Activated T-cell treated with anti-CD3 and anti-CD28 coated beads for 48 hours (primary cell): ENCODE results near the gene LPAR5.

Experiments used
- DNase-seq: peaks from one replicate; pipeline ENCODE4 v3.0.0-alpha.2; 2020; ENCODE audit warnings: low read depth

The LPAR5 gene

DNA sequence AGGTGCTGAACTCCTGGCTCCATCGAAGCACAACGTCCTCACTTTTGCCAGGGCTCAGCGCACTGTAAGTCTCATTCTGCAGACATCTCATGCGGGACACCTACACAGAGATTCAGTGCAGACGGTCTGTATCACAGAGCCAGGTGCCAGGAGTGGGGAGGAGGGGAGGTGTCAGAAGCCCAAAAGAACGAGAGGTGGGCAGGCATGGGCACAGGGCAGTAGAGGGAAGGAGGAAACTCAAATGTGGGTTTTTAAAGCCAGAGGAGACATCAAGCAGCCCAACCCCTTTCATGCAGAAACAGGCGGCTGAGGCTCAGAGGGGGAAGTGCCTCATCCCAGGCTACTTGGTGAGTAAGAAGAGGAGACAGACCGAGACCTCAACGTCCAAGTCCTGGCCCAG lies 2.5 kb upstream of the LPAR5 start:
- DNase-seq = no peak

DNA sequence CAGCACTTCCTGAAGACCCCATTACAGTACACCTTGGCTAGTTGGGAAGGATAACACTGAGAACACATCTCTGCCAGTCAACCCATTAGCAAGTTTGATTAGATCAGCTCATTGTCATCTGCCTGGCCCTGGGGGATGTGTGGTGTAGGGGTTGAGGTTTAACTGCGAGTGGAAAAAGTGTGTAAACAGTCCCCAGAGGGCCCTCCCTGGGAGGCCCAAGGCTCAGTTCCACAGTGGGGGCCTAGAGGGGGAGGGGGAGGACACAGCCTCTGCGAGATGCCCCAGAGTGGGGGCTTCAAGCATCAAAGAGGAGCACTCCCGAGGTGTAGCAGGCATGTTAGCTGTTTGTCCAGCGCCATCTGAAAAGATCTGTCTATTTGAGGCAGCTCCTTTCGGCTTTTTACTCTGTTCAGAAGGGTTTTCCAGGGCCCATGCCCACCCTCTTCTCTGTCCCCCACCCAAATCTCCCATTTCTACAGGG lies 344 bp downstream of the LPAR5 start:
- peak; percentile 52 for DNase-seq

DNA sequence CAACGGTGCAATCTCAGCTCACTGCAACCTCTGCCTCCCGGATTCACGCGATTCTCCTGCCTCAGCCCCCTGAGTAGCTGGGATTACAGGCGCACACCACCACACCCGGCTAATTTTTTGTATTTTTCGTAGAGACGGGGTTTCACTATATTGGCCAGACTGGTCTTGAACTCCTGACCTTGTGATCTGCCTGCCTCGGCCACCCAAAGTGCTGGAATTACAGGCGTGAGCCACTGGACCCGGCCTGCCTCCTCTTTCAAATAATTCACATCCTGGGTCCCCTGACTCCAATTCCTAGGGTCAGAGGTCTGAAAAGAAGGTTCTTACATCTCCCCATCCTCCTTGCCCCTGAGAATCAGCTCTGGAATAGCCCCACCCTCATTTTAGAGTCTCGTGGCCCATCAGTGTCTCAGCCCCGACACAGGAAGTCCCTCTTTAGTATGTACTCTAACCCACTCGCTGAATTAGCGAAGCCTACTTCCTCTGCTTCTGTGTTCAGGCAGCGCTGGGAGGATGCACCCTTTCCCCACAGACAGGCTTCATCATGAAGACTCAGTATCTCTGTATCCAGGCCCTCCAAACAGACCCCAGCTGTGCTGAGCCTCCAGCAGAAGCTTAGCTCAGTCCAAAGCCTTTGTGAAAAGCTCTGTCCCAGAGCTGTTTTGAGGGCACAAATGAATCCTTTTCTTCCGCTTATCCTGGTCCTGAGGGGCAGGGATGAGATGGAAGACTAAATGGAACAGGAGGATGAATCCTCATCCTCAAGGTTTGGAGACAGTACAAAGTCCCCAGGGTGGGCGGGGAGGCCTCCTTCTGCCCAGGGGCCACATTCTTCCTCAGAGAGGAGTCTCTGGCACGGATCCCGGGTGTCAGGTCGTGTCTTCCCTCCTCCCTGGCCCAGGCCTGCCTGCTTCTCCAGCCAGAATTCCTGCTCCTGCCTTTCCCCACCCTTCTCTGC lies 3.5 kb downstream of the LPAR5 start:
- DNase-seq = no peak

DNA sequence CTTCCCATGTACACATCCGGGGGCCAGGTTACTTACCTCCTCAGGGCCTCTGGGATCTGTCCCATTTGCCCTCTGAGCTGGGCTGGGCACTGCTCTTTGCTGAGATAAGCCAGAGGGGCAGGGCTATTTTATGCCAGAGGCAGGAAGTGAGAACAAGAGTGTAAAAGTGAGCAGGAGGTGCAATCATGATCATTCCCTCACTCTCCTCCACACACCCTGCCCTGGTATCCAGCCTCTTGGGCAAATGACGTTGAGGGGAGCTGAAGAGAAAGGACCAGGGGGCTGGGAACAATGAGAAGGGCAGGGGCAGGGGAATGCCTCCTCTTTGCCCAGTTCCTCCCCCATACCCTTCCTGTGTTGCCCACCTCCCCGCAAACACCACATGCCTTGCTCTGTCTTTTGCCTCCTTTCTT lies 4.2 kb downstream of the LPAR5 start:
- no peak for DNase-seq

DNA sequence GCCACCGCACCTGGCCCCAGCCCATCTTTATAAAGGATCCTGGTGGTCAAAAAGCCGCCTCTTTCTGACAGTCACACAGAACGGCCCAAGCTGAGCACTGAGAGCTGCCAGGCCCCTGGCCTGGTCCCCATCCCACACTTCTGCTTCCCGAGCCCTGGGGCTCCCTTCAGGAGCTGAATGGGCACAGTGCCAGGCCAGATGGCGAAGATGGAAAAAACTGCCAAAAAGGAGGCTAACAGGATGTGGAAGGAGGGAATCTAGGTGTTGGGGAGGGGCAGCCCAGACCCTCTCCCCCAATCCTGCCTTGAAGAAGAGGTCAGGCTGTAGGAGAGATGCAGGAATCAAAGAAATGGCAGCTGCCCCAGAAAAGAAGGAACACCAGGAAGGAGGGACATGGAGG lies 5.0 kb downstream of the LPAR5 start:
- no peak for DNase-seq

DNA sequence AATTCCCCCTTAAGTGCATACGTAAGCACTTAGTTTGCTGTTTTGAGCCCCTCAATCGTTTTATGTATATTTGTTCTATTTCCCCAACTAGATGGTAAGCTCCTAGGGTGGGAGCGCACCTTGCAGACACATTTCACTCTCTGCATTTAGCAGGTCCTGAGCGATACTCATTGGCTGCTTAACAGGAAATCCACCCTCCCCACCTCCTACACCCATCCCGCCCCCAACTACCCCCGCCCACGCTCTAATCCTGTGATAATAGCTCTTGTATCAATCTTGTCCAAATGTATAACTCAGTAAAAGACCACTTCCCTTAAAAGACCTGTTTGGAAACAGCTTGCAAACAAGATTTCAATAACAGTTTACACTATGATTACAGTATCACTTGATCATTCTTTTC lies 8.1 kb downstream of the LPAR5 start:
- DNase-seq = no peak

DNA sequence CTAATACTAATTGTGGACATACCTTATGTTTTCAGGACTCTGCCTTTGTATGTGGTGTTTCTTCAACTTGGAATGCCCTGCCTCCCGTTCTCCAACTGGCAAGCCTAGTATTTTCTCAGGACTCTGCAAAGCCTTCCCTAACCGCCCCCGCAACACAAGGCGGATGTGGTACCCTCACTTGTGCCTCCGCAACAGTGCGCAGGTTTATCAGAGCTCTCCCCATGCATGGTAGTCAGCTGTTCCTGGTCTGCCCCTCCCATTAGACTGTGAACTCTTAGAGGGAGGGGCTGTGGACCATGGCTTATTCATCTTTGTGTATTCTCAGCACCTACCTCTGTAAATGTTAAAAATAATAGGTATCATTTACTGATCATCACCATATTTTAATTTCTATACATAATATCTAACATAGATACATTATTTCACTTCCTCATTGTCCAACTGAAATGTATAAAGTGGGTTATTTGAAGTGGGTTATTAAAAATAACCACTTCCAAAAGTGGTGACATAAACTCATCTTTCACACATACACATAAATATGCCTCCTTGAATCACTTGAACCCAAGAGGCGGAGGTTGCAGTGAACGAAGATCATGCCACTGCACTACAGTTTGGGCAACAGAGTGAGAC lies 9.0 kb downstream of the LPAR5 start:
- DNase-seq = no peak

DNA sequence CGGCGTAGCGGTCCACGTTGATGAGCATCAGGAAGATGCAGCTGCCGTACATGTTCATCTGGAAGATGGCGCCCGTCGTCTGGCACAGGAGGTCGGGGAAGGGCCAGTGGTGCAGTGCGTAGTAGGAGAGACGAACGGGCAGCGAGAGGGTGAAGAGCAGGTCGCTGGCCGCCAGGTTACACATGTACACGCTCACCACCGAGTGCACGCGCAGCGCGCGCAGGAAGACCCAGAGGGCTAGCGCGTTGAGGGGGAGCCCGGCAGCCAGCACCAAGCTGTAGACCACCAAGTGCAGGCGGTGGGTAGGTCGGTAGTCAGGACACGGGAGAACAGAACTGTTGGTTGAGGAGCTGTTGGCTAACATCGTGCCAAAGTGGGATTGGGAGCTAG lies 14.9 kb downstream of the LPAR5 start:
- DNase-seq = no peak

DNA sequence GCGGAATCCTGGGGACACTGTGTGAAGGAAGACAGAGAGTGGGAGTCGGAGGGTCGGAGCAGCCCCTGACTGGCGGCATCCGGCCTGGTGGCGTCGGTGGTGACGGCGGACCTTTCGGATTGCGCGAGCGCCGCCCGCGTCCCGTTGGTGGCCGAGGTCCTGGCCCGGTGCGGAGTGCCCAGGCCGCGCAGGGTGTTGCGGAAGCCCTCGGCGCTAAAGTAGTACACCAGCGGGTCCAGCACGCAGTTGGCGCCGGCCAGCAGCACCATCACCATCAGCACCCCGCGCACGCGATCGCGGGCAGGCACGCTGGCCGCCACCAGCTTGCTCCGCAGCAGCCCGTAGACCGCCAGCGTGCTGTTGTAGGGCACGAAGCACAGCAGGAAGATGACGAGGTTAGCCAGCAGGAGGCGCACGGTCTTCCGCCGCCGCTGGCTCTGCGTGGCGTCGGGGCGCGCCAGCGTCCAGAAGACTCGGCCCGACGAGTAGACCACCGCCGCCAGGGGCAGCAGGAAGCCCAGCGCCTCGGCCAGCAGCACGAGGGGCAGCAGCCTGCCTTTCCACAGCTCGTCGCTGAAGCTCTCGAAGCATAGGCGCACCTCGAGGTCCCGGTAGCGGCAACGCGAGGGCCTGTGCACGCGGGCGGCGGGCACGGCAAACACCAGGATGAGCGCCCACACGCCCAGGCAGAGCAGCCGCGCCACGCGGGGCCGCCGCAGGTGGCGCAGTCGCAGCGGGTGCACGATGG lies 15.4 kb downstream of the LPAR5 start:
- peak; percentile 50 for DNase-seq

DNA sequence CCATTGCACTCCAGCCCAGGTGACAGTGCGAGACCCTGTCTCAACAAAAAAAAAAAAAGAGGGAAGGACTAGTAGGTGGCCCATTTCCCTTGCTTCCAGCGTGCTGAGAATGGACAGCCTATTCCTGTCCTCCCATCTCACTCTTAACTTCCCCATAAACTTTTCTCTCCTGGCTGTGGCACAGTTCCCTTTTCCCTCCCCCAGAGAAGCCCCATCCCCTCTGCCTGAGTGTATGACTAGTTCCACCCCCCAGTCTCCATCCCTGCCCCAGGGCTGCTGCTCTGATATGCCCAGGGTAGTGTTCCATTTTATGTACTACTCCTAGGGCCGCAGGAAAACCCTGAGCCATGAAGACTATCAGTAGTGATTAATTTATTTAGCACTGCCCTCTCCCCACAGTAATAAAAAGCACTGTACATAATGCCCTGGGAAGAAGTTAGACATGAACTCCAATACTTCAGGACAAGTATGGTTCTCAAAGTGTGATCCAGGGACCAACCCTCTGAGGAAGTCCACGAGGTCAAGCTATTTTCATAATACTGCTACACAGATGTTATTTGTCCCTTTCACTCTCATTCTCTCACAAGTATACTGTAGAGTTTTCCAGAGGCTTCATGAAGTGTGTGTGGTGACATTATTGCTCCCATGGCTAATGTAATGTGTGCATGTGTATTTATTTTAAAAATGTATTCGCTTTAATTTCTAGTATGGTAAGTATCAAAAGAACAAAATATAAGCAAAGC lies 17.1 kb downstream of the LPAR5 start:
- DNase-seq = no peak

DNA sequence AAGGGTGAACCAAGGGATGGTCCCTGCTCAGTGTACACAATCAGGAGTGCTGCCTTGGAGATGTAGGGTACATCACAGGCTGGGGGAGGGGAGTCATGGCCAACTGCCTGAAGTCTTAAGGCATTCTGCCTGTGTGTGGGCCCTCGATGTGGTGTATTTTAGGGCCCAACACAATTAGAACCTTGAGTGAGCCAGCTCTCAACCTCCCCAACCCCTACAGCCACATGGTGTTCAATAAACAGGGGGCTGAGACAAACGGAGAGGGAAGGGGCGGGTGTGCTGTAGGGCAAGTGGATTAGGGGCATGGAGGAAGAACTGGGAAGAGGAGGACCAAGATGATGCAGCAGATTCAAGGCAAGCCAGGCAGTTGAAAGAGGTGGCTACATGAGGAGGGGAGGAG lies 20.0 kb downstream of the LPAR5 start:
- DNase-seq = no peak

DNA sequence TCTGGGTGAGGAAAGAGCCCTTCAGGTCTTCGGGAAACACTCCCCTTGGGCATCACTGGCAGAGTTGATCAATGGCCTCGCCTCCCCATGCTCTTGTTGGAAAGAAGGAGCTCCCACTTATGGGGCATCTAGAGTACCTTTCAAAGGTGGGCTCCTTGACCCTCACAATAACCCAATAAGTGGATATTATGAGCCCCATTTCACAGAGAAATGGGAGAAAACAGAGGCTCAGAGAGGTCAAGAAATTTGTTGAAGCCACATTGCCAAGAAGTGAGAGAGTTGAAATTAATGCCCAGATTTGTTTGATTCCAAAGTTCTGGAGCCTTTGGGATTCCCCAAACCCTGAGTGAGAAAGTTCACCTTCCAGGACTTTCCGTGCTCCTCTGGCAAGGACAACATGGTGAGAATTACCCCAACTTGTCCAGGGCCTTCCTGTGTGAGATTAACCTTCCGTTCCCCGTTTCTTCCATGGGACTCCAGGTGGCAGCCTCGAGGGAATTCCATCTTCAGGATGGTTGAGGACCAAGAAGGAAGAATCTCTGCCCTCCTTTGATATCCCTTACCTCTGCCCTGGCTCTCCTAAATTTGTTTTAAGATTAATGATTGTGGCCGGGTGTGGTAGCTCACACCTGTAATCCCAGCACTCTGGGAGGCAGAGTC lies 21.1 kb downstream of the LPAR5 start:
- no peak for DNase-seq

DNA sequence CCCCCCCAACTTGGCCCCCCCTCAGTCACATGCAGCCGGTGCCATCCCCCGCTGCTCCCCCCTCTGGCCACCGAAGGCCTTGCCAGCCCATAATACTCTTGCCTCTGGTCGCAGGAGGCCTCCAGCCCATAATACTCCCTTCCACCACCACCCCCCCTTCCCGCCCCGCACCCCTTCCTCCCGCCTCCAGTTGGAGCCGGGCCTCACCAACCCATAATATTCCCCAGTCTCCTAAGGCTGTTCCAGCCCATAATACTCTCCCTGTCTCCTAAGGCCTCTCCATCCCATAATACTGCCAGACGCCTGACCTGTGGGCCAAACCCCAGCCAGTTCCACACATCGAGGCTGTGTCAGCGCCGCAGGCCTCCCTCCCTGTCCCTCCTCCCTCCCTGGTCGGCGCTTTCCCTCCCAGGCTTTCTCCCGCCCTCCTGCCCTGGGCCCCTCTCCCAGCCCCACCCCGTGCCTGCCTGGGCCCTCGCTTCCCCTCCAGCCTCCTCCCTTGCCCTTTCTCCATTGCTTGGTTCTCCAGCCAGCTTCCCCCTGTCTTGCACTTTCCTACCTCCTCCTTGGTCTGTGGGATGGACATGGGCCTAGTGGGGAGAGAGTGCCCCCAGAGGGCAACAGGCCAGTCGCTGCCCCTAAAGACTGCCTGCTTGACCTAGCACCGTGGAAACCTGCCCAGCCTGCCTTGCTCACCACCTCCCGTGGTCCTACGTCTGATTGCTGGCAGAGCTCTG lies 21.8 kb downstream of the LPAR5 start:
- DNase-seq = no peak

DNA sequence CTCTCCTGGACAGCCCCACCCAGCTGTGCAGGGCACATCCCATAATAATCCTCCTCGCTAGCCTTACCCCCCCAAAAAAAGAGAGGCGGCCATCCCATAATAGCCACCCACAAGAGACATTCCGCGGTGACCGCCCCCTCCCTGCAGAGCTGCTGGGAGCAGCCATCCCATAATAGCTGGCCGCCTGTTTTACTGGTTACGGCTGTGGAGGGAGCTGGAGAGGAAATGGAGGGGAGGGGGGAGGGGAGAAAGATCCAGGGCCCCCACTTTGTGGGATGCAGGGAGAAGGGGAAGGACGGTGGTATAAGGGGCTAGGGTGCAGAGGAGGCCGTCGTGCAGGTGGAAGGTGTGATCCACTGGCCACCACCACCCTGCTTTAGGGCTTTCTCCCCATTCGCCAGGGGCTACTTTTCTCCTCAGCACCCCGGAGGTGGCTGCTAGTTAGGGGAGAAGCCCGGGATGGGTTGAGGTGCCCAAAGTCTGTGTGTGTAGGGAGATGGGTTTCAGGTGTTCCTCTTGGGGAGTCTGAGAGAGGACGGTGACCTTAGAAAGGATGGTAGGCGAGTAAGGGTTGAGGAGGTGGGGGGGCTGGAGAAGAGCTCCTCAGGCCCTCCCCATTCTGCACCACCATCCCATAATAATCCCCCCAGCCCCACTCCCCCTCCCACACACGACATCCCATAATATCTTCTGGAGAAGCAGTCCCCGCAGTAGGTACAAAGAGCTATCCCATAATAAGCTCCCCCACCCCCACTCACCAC lies 22.6 kb downstream of the LPAR5 start:
- DNase-seq = no peak

DNA sequence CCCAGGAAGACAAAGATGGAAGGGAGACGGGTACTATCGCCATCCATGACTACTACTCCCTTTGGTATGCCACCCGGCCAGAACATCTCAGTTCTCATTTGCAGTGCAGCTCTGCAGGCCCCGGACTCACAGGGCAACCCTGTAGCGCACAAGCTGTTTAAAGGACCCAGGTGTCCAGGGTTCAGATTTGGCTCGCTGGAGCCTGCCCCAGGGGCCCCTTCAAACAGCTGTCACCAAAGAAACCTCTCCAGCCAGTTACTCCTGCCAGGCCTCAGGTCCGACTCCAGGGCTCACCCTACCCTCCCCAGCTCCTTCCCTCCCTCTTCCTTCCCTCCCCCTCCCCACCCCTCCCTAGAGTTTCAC lies 23.1 kb downstream of the LPAR5 start:
- DNase-seq = no peak

DNA sequence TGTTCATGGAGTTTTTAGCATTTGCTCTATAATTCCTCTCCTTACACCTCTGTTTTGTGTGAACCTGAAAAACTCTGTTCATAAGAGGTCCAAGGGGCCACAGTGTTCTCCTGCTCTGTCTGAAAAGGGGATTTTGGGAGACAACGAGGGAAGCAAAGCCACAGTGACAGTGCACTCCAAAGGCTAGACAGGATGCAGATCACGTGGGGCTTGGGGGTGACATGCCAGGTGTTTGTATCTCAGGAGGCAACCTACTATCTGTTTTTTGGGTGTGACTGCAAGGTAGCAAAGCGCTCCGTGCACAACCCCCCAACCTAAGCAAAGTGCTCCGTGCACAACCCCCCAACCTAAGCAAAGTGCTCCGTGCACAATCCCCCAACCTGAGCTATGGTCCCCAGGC lies 23.5 kb downstream of the LPAR5 start:
- no peak for DNase-seq

DNA sequence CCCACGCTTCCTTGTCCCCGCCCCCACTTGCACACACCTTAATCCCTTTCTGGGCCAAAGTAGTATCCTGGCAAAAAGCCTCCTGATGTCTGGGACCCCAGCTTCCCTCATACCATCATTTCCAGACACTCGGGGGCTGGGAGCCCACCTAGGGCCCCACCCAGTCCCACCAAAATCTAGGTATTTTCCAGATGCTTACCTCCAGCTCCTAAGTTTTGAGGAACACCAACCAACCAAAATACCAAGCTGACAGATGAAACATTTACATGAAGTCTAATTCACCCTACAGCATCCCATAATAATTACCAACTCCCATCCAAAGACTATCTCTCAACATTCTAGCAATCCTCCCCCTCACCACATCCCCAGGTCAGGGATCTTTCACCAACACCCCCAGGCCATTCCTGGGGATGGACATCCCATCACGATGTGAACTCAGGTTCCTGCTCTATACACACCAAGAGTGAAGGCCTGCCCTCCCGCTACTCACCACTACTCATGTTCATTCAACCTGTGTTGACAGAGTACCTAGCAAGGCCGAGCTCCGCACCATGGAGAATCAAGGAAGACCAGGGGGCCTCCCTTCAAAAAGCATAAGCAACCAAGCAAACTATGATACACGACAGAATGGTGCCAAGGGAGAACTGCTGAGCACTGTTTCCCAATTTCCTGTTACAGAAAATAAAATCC lies 27.0 kb downstream of the LPAR5 start:
- DNase-seq = no peak

DNA sequence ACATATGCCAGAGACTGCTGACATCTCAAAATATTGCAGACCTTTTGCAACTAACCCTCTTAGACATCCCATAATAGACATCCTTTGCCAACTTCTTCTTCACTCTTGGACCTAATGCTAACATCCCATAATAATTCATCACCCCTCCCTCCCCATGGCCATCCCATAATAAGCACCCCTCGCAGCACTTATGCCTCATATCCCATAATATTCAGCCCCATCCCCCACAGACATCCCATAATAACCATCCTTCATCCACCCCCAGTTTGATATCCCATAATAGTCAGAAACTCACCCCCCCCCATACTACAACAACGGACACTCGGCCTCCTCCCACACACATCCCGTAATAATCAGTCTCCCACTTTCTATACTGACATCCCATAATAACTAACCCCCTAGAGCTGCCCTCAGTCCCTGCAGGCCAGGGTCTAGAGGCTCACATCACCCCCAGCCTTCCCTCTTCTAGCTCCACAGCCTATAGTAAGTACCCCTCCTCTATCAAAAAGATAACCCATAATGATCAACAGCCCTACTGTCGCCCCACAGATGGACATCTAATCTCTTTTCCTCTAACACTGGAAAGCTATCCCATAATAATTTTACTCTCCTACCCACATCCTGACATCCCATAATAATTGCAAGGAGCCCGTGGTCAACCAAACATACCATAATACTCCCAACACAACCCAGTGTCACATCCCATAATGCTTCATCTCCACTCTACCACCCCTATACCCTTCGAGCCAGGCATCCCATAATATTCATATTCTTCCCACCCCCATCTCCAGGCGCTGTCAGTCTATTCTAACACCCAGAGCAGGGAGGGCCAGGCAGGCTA lies 27.8 kb downstream of the LPAR5 start:
- DNase-seq = peak; percentile 59
